ENCODE data around the gene TBXT.

GRCh38 chr6:166176106-166176505 is 8.5 kb upstream of the TBXT start:
- TF ChIP-seq BRCA1 (IDR thresholded peaks at IDR 0.05; ENCODE audit: low read depth, low read length) (no peak), ATF3 (IDR thresholded peaks at IDR 0.05; ENCODE audit: insufficient read depth, low read depth, low read length) (no peak), CTCF (IDR thresholded peaks at IDR 0.05; ENCODE audit: control extremely low read depth in 1 of 3, insufficient read depth in 1 of 3, low read depth in 1 of 3, low read length in 3 of 3) (no peak), GABPA (IDR thresholded peaks at IDR 0.05; ENCODE audit: borderline replicate concordance, insufficient read depth, low read length) (no peak), KDM5A (IDR thresholded peaks at IDR 0.05; ENCODE audit: low read length) (no peak), EZH2 (IDR thresholded peaks at IDR 0.05; ENCODE audit: low read depth, low read length, severe bottlenecking) (no peak), EP300 (IDR thresholded peaks at IDR 0.05; ENCODE audit: borderline replicate concordance in 1 of 2, low read depth in 2 of 2, low read length in 2 of 2) (no peak), POLR2A (IDR thresholded peaks at IDR 0.05; ENCODE audit: control extremely low read depth in 1 of 2, low read depth in 2 of 2, low read length in 2 of 2) (no peak), YY1 (IDR thresholded peaks at IDR 0.05; ENCODE audit: low read depth, low read length) (no peak), SUZ12 (IDR thresholded peaks at IDR 0.05; ENCODE audit: low read length) (no peak), RNF2 (IDR thresholded peaks at IDR 0.05; ENCODE audit: borderline replicate concordance, low read depth, low read length, missing control alignments, poor library complexity, severe bottlenecking) (no peak), ZNF274 (IDR thresholded peaks at IDR 0.05; ENCODE audit: borderline replicate concordance, extremely low read depth, low read length) (no peak), SIN3A (conservative IDR thresholded peaks at IDR 0.05 in 1 of 2, IDR thresholded peaks at IDR 0.05 in 1 of 2; ENCODE audit: low read depth in 1 of 2, low read length in 2 of 2) (no peak)

All from H1 (cell line).